ENCODE measurements around the gene FNDC3A. TPM values are rescaled to one million over a fixed set of nuclear protein-coding genes. Genes with fewer than 3 reads are reported as not detected.
A peak's percentile ranks its signal among the peaks of the same experiment; 100 is the strongest.
"Not testable (repeated sequence)": the region's sequence is repeated elsewhere in the genome, so short reads cannot be mapped to it uniquely, and the experiment has no call there.

Gene FNDC3A
- polyA plus RNA-seq, 1 donor from 2014 or later: 8.9 TPM

- Mint-ChIP-seq H3K36me3 (peaks cover 14% of the 10 kb centered on the region), H3K9me3 (no peaks in the 10 kb centered on the region), H3K27ac (peak overlapping the region in 1 of 3 donors; percentile 17), H3K27me3 (no peaks in the 10 kb centered on the region), H3K4me3 (no peak overlapping the region), H3K4me1 (peaks cover 0 to 7% (median 2%) of the 10 kb centered on the region in 3 donors)
Measured at GRCh38 chr13:49042476-49042875, 66.8 kb downstream of the FNDC3A start.

- Mint-ChIP-seq H3K4me3 (no peak overlapping the region), H3K27ac (no peak overlapping the region), H3K4me1 (peaks cover 2 to 9% (median 7%) of the 10 kb centered on the region in 3 donors), H3K9me3 (peaks cover 0 to 2% (median 1%) of the 10 kb centered on the region in 3 donors), H3K36me3 (peaks cover 14% of the 10 kb centered on the region), H3K27me3 (no peaks in the 10 kb centered on the region)
Measured at GRCh38 chr13:49044008-49044407, 68.3 kb downstream of the FNDC3A start.

DNA sequence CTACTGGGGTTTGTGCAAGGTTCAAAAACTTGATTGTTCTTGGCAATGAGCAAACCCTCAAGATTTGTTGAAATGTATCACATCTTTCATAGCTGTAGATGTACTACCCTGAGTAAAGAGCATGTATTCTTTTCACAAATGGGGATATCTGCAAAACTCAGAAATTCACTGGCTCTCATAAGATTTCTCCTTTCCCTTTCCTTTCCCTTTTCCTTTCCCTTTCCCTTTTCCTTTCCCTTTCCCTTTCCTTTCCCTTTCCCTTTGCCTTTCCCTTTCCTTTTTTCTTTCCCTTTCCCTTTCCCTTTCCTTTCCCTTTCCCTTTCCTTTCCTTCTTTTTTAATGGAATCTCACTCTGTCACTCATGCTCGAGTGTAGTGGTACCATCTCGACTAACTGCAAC is 69.1 kb downstream of the FNDC3A start:
- H3K27ac Mint-ChIP-seq: no peak overlapping the region
- H3K4me3 Mint-ChIP-seq: no peak overlapping the region

DNA sequence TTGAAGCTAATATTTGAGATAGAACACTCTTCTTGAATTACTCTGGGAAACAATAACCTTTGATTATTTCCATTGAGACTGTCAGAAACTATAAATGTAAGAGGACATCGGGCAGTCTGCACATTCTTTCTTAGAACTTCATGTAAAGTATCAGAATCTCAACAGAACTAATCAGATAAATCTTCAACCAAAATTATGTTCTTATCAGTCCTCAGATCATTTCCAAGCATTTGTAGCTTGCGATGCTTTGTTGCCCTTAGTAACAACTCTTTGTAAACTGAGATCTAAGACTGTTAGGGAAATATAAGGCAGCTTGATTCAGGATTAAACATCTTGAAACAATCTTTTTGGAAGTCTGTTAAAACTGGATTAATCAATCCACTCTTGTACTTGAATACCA is 70.3 kb downstream of the FNDC3A start:
- Mint-ChIP-seq H3K4me1 (peaks cover 2 to 10% (median 7%) of the 10 kb centered on the region in 3 donors), H3K27me3 (no peaks in the 10 kb centered on the region), H3K36me3 (peaks cover 20% of the 10 kb centered on the region), H3K9me3 (peaks cover 0 to 2% (median 1%) of the 10 kb centered on the region in 3 donors), H3K27ac (no peak overlapping the region), H3K4me3 (no peak overlapping the region)

More for the DNA sequence above, 69.1 kb downstream of the FNDC3A start:
- Mint-ChIP-seq H3K4me1 (peaks cover 2 to 9% (median 7%) of the 10 kb centered on the region in 3 donors), H3K9me3 (peaks cover 0 to 2% (median 1%) of the 10 kb centered on the region in 3 donors), H3K36me3 (peaks cover 15% of the 10 kb centered on the region), H3K27me3 (no peaks in the 10 kb centered on the region)

GRCh38 chr13:49046519-49046918 is 70.8 kb downstream of the FNDC3A start:
- Mint-ChIP-seq H3K27me3 (no peaks in the 10 kb centered on the region), H3K36me3 (peaks cover 22% of the 10 kb centered on the region), H3K27ac (peak overlapping the region in 1 of 3 donors; percentile 52), H3K4me3 (no peak overlapping the region), H3K4me1 (peaks cover 3 to 8% (median 7%) of the 10 kb centered on the region in 3 donors), H3K9me3 (peaks cover 0 to 2% (median 1%) of the 10 kb centered on the region in 3 donors)

DNA sequence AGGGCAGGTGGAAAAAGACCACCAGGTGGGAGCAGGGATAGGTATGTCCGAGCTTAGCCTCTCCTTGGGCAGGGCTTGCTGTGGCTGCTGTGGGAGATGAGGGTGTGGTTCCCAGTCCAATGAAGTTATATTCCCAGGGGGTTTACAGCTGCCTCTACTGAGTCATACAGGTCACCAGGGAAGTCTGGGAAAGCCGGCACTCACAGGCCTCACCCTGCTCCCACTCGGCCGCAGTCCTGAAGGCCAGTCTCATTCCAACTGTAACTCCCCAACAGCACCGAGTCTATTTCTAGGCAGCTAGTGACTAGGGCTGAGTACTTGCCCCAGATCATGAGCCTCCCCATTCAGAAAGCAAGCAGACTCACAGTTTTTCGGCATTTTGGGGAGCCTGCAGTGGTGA is 77.1 kb downstream of the FNDC3A start:
- Mint-ChIP-seq H3K27ac (peak overlapping the region in 1 of 3 donors; percentile 67), H3K9me3 (peaks cover 0 to 2% (median 1%) of the 10 kb centered on the region in 3 donors), H3K4me3 (peak overlapping the region in 1 of 4 donors; percentile 22), H3K4me1 (peaks cover 2 to 13% (median 11%) of the 10 kb centered on the region in 3 donors), H3K27me3 (no peaks in the 10 kb centered on the region), H3K36me3 (peaks cover 31% of the 10 kb centered on the region)

DNA sequence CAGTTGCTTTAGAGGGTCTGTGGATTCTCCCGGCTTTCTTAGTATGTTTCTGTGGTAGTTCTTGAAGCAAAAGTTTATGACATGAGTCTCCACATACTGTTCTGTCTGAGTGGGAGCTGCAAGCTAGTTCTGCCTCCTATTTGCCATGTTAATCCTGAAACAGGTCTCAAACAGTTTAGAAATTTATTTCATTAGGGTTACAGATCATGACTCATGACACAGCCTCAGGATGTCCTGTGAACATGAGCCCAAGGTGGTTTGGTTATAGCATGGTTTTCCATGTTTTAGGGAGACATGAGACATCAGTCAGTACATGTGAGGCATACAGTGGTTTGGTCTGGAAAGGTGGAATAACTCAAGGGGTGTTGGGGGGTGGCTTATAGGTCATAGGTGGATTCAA is 77.5 kb downstream of the FNDC3A start:
- Mint-ChIP-seq H3K36me3 (peaks cover 32% of the 10 kb centered on the region), H3K9me3 (peaks cover 0 to 2% (median 1%) of the 10 kb centered on the region in 3 donors), H3K4me3 (peak overlapping the region in 1 of 4 donors; percentile 22), H3K4me1 (peaks cover 0 to 13% (median 11%) of the 10 kb centered on the region in 3 donors), H3K27me3 (no peaks in the 10 kb centered on the region), H3K27ac (no peak overlapping the region)

DNA sequence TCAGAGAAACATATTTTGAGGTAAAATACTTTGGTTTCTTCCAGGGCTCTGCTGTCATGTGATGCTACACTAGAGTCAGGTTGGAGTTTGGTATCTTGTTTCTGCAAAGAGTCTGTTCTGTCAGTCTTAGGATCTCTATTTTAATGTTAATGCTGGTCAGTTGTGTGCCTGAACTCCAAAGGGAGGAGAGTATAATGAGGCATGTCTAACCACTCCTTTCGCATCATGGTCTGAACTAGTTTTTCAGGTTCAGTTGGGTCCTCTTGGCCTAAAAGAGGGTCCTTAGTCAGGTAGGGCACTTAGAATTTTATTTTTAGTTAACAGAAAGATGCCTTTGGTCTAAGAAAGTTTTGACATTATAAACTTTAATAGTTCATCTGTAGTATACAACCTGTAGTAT is 78.2 kb downstream of the FNDC3A start:
- no peaks in the 10 kb centered on the region for H3K9me3 Mint-ChIP-seq
- no peak overlapping the region for H3K27ac Mint-ChIP-seq
- peaks cover 32% of the 10 kb centered on the region for H3K36me3 Mint-ChIP-seq
- no peak overlapping the region for H3K4me3 Mint-ChIP-seq
- no peaks in the 10 kb centered on the region for H3K27me3 Mint-ChIP-seq
- H3K4me1 Mint-ChIP-seq: peaks cover 1 to 14% (median 9%) of the 10 kb centered on the region in 3 donors

DNA sequence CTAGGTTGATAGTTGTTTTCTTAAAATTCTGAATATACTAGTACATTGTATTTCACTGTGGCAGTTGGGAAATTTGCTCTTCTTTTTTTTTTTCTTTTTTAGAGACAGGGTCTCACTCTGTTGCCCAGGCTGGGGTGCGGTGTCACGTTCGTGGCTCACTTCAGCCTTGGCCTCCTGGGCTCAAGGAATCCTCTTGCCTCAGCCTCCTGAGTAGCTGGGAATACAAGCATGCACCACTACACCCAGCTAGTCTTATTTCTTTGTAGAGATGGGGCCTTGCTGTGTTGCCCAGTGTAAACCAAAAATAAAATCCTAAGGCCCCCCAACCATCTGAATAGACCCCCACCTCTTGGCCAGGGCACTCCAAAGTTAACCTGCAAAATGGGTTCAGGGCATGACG is 79.3 kb downstream of the FNDC3A start:
- Mint-ChIP-seq H3K4me1 (peaks cover 9 to 14% (median 9%) of the 10 kb centered on the region in 3 donors), H3K4me3 (no peak overlapping the region), H3K27ac (peak overlapping the region in 1 of 3 donors; percentile 5), H3K9me3 (no peaks in the 10 kb centered on the region), H3K27me3 (no peaks in the 10 kb centered on the region), H3K36me3 (peaks cover 26% of the 10 kb centered on the region)

DNA sequence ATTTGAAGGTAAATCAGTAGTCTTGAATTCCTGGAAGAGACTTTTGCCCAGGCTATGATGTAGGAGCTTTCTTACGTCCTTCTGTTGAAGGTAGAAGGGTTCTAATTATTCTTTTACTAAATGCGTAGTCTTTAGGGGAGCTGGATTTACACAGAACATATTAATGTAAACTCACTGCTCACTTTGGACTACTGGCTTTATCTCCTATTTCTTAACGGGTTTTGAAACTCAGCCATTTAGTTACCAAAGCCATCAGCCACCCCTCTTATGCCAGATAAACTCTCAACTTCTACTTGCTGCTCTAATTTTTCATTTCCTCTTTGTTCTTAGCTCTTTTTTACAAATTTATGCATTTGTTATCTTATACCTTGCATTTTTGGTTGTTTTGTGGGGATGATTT is 81.5 kb downstream of the FNDC3A start:
- peaks cover 7 to 12% (median 9%) of the 10 kb centered on the region in 3 donors for H3K4me1 Mint-ChIP-seq
- no peaks in the 10 kb centered on the region for H3K9me3 Mint-ChIP-seq
- H3K4me3 Mint-ChIP-seq: no peak overlapping the region
- H3K27me3 Mint-ChIP-seq: no peaks in the 10 kb centered on the region
- peaks cover 13% of the 10 kb centered on the region for H3K36me3 Mint-ChIP-seq
- no peak overlapping the region for H3K27ac Mint-ChIP-seq

- no peaks in the 10 kb centered on the region for H3K9me3 Mint-ChIP-seq
- H3K36me3 Mint-ChIP-seq: peaks cover 11% of the 10 kb centered on the region
Measured at GRCh38 chr13:49058761-49059160, 83.0 kb downstream of the FNDC3A start.

DNA sequence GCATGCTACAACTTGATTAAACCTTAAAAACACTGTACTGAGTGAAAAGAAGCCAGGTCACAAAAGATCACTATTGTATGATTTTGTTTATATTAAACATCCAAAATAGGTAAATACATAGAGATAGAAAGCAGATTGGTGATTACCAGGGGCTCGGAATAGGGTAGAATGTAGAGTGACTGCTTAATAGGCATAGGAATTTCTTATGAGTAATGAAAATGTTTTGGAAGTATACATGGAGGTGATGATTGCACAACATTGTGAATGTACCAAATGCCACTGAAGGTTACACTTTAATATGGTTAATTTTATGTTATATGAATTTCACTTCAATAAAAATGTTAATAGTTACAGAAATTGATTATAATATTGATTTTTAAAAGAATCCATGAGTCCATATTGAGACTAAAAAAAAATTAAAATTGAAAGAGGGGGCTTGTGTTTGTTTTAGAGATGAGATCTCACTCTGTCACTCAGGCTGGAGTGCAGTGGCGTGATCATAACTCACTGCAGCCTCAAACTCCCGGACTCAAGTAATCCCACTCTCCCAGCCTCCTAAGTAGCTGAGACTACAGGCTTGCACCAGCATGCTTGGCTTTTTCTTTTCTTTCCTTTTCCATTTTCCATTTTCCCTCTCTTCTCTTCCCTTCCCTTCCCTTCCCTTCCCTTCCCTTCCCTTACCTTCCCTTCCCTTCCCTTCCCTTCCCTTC is 85.1 kb downstream of the FNDC3A start:
- Mint-ChIP-seq H3K9me3 (no peaks in the 10 kb centered on the region), H3K27ac (no peak overlapping the region), H3K27me3 (no peaks in the 10 kb centered on the region), H3K4me3 (no peak overlapping the region), H3K4me1 (peaks cover 9 to 14% (median 9%) of the 10 kb centered on the region in 3 donors), H3K36me3 (peaks cover 5% of the 10 kb centered on the region)

More at GRCh38 chr13:49058761-49059160, 83.0 kb downstream of the FNDC3A start:
- H3K27me3 Mint-ChIP-seq: no peaks in the 10 kb centered on the region
- H3K27ac Mint-ChIP-seq: no peak overlapping the region
- peaks cover 9 to 14% (median 9%) of the 10 kb centered on the region in 3 donors for H3K4me1 Mint-ChIP-seq
- no peak overlapping the region for H3K4me3 Mint-ChIP-seq

DNA sequence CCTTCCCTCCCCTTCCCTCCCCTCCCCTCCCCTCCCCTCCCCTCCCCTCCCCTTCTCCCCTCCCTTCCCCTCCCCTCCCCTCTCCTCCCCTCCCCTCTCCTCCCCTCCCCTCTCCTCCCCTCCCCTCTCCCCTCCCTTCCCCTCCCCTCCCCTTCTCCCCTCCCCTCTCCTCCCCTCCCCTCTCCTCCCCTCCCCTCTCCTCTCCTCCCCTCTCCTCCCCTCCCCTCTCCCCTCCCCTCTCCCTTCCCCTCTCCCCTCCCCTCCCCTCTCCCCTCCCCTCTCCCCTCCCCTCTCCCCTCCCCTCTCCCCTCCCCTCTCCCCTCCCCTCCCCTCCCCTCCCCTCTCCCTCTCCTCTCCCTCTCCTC is 85.7 kb downstream of the FNDC3A start:
- peaks cover 9 to 12% (median 11%) of the 10 kb centered on the region in 3 donors for H3K4me1 Mint-ChIP-seq
- not testable (repeated sequence) for H3K27me3 Mint-ChIP-seq, H3K36me3 Mint-ChIP-seq, H3K9me3 Mint-ChIP-seq, H3K4me3 Mint-ChIP-seq
- H3K27ac Mint-ChIP-seq: peak overlapping the region in 1 of 3 donors; percentile 19

- Mint-ChIP-seq H3K4me1 (peaks cover 8 to 11% (median 9%) of the 10 kb centered on the region in 3 donors), H3K36me3 (peaks cover 7% of the 10 kb centered on the region), H3K27me3 (no peaks in the 10 kb centered on the region), H3K27ac (no peak overlapping the region), H3K4me3 (no peak overlapping the region), H3K9me3 (no peaks in the 10 kb centered on the region)
Measured at GRCh38 chr13:49062297-49062896, 86.7 kb downstream of the FNDC3A start.

GRCh38 chr13:49063011-49063410 is 87.3 kb downstream of the FNDC3A start:
- Mint-ChIP-seq H3K9me3 (no peaks in the 10 kb centered on the region), H3K4me1 (peaks cover 8 to 10% (median 9%) of the 10 kb centered on the region in 3 donors), H3K27me3 (no peaks in the 10 kb centered on the region), H3K27ac (no peak overlapping the region), H3K4me3 (no peak overlapping the region), H3K36me3 (peaks cover 5% of the 10 kb centered on the region)
